Kidney epithelial cell (primary cell): ENCODE data around the gene TMEM214. TPM values are rescaled to one million over a fixed set of nuclear protein-coding genes. Genes with fewer than 3 reads are reported as not detected.
"Not testable (repeated sequence)": the region's sequence is repeated elsewhere in the genome, so short reads cannot be mapped to it uniquely, and the experiment has no call there.

Source experiments
- DNase-seq: peaks from one replicate; pipeline ENCODE4 v3.0.0-alpha.2; 2010; ENCODE audit warnings: low read depth
- H3K27me3 ChIP-seq: 2 replicates; pipeline ENCODE4 v1.6.0; 2011; ENCODE audit warnings: low read length; ENCODE audit not compliant: control insufficient read depth, insufficient read depth
- H3K36me3 ChIP-seq: 2 replicates; pipeline ENCODE4 v1.5.1; 2011; ENCODE audit warnings: low read length; ENCODE audit not compliant: control insufficient read depth, insufficient read depth
- H3K4me3 ChIP-seq: 2 replicates; pipeline ENCODE4 v1.5.1; 2011; ENCODE audit warnings: low read depth, mild to moderate bottlenecking, control low read depth, low read length
- total RNA-seq: library from RNA; depleted of rRNA; stranded (reverse); fragments of >200 nt; gene quantifications from 2 replicates; pipeline ENCODE4 v1.2.3, GENCODE V29; 2015
- TF ChIP-seq, protein P1 (sequence below): IDR thresholded peaks from 2 replicates; pipeline ENCODE4 v1.5.1; 2011; ENCODE audit warnings: mild to moderate bottlenecking, moderate library complexity, low read length, control low read depth, inconsistent platforms; ENCODE audit not compliant: insufficient read depth, poor library complexity, severe bottlenecking

TMEM214 gene
- total RNA-seq, 1 donor from 2014 or later, result 27.0 TPM

DNA sequence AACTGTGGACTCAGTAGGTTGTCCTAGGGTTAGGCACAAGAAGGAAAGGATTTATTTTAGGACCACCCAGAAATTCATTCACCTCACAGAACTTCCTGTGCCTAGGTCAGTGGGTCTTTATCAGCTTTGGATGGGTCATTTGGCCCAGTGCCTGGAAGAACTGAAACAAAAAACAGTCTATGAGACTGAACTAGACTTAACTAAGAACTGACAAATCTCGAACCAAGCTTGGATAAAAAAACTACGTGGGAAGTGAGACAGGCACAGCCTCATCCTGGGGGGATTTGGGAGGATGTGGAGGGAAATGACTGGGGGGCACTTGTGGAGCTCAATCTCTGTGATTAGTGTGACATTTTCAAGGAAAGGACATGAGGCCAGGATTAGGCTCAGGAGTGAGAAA is 41.0 kb downstream of the TMEM214 start:
- H3K36me3 ChIP-seq, result no peaks in the 10 kb centered on the region
- H3K27me3 ChIP-seq, result no peaks in the 10 kb centered on the region
- no peak overlapping the region for H3K4me3 ChIP-seq
- no peak for DNase-seq
- TF ChIP-seq, protein P1, sequence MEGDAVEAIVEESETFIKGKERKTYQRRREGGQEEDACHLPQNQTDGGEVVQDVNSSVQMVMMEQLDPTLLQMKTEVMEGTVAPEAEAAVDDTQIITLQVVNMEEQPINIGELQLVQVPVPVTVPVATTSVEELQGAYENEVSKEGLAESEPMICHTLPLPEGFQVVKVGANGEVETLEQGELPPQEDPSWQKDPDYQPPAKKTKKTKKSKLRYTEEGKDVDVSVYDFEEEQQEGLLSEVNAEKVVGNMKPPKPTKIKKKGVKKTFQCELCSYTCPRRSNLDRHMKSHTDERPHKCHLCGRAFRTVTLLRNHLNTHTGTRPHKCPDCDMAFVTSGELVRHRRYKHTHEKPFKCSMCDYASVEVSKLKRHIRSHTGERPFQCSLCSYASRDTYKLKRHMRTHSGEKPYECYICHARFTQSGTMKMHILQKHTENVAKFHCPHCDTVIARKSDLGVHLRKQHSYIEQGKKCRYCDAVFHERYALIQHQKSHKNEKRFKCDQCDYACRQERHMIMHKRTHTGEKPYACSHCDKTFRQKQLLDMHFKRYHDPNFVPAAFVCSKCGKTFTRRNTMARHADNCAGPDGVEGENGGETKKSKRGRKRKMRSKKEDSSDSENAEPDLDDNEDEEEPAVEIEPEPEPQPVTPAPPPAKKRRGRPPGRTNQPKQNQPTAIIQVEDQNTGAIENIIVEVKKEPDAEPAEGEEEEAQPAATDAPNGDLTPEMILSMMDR, result no peak

DNA sequence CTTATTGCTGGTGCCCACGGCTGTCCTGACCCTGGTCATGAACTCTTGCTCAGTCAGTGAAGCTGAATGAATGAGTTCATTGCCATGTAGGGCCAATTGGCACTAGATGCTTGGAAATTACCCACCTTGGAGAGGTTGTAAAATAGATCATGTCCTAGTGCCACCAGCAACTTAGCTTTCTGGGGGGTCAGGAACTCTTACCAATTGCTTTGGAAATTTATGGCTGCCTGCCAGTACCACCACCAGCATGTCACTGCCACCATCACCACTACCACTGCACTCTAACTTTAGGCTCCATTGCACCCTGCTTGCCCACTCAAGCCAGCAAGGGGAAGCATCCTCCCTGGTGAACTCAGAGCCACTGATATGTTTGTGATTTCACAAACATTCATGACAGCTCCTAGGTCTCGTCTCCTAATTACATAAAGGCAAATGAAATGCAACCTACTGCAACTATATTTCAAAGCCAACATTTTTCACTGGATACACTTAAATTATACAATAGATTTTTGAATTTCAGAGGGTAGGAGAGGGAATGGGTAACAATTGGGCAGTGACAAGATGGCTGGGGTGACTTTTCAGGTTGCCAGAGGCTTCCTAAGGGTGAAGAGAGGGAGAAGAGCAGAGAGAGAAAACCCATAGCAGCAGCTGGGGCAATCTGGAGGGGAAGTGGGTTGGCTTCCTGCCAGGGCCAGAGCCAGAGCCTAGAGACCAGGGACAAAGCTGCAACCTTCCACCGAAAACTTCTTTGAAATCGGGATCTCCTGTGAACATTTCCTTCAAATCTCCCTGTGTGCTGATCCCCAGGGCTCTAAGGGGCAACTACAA is 42.2 kb downstream of the TMEM214 start:
- Histone ChIP-seq H3K4me3 (no peak overlapping the region), H3K36me3 (no peaks in the 10 kb centered on the region), H3K27me3 (no peaks in the 10 kb centered on the region)
- TF ChIP-seq, protein P1, result no peak
- DNase-seq, result no peak

DNA sequence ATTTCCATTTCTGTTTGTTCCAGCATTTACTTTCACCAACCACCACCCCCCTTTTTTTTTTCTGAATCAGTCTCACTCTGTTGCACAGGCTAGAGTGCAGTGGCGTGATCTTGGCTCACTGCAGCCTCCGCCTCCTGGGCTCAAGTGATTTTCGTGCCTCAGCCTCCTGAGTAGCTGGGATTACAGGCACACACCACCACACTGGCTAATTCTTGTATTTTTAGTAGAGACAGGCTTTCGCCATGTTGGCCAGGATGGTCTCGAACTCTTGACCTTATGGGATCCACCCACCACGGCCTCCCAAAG is 42.8 kb downstream of the TMEM214 start:
- H3K4me3 ChIP-seq, H3K36me3 ChIP-seq, H3K27me3 ChIP-seq, DNase-seq: not testable (repeated sequence)

DNA sequence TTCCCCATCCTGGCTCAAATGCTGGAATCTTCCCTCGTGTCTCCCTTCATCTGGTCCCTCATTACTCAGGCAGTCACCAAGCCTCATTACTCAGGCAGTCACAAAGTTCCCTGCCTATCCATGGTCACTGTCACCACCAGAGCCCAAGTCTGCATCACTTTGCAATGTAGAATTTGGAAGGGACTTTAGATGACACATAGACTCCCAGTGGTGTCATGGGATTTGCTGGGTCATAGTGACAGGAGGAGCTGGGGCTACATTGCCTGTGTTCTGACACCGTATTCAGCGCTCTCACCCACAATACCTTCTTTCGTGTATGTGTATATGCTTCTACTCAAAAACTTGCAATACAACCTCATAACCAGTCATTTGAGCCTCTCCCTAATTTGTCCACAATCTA is 43.6 kb downstream of the TMEM214 start:
- no peaks in the 10 kb centered on the region for H3K36me3 ChIP-seq
- TF ChIP-seq, protein P1, result no peak
- H3K27me3 ChIP-seq, result no peaks in the 10 kb centered on the region
- DNase-seq, result no peak
- no peak overlapping the region for H3K4me3 ChIP-seq

DNA sequence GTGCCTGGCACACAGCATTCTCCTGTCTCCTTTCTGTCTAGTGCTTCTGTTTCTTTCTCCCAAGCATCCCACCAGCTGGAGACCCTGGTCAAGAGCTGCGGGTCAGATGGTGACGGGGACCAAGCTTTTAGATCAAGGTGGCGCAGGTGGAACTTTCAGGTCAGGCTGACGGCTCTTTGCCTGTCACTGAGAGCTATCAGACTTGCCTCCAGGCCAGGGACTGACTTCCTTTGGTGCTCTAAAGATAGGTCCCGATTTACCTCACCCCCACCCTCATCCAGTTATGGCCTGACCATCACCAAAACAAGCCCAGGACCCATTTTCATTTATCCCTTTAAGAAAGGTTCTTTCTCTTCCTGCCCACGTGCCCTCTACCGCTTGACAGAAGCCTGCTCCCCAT is 44.5 kb downstream of the TMEM214 start:
- no peak for DNase-seq
- TF ChIP-seq, protein P1, result no peak
- no peak overlapping the region for H3K4me3 ChIP-seq
- H3K27me3 ChIP-seq, result no peaks in the 10 kb centered on the region
- no peaks in the 10 kb centered on the region for H3K36me3 ChIP-seq

DNA sequence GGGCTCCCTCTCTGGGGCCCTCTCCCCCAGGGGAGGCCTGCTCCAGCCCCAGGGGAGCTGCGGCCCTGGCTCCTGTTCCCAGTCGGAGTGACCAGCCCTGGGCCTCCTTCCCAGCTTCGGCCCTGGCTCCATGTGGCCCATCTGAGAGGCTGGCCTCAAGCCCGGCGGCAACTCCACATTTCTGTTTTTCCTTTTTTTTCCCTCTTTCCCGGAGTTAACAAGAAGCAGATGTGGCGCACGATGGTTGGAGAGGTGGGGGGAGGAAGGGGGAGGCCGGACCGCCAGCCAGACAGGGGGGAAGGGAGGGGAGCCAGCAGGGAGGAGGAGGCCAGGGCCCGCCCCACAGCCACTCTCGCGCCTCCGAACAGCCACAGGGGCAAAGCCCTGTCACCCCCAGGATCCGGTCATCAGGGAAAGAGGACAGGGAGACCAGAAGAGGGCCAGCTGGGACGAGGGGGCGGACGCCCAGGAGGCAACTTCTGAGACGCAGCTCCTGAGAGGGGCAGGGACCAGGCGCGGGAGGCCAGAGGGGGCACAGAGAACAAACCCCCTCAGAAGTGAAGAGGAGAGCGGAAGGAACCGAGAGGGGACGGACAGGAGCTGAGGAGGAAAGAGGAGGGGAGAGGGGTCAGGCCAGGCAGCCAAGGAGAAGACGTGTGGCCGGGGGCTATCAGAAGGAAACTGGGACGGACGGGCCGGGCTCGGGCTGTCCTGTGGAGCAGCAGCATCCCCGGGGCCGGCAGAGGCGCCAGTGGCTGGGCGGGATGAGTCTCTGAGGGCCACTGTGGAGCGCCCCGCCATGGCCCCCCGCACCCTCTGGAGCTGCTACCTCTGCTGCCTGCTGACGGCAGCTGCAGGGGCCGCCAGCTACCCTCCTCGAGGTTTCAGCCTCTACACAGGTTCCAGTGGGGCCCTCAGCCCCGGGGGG is 45.8 kb downstream of the TMEM214 start, which contains the start of gene EMILIN1:
Gene EMILIN1 (plus strand): TSS at position 349 of the 928 bp plus-strand sequence. CDS start 451 bp downstream, at position 800.
- DNase-seq, result no peak
- TF ChIP-seq, protein P1, result no peak

More for the DNA sequence above, 45.8 kb downstream of the TMEM214 start, which contains the start of gene EMILIN1:
- Histone ChIP-seq H3K27me3 (no peaks in the 10 kb centered on the region), H3K4me3 (peak within 1 kb of the TSS; percentile 8), H3K36me3 (no peaks in the 10 kb centered on the region)
